HepG2 (cell line): ENCODE results near the gene PARVB. TPM values are rescaled to one million over a fixed set of nuclear protein-coding genes. Genes with fewer than 3 reads are reported as not detected.

Experiments
- ATAC-seq: fragments of 200-7000 bp; cut with Tn5 transposase; 3 replicates; pipeline ENCODE4 v1.9.1; 2020; ENCODE audit warnings: mild to moderate bottlenecking, moderate library complexity
- BruUV-seq: library from RNA; stranded (reverse); fragments of 400-500 nt; replicated peaks from 2 replicates; lab custom pipeline; 2021; lab: Mats Ljungman, UMichigan
- CTCF ChIA-PET: fragments of 300-600 bp; formaldehyde crosslinking; extraction: SDS; loops from one replicate; lab custom pipeline; 2021; ENCODE audit warnings: low total read pairs, inconsistent platforms, low intra/inter-chr PET ratio; lab: Yijun Ruan, JAX
- POLR2A ChIA-PET: fragments of 350-600 bp; sonication (Branson Sonifier 250); formaldehyde crosslinking; loops from one replicate; lab custom pipeline; 2020; ENCODE audit warnings: antibody characterized with exemption, inconsistent platforms; lab: Yijun Ruan, JAX
- DNase-seq: peaks from one replicate; pipeline ENCODE4 v3.0.0-alpha.2; 2015; ENCODE audit warnings: low spot score
- FAIRE-seq: peaks from 3 replicates; lab custom pipeline; 2011; peaks lifted over from hg19 to GRCh38; lab: Jason Lieb, UNC
- H2AFZ ChIP-seq: one replicate; pipeline ENCODE4 v1.6.1; 2011; ENCODE audit warnings: low read length, inconsistent platforms
- H3K27ac ChIP-seq: fragments of 300-600 bp; 3 replicates; pipeline ENCODE4 v1.8.0; 2011; ENCODE audit warnings: mixed run types, mild to moderate bottlenecking, mixed read lengths, low read length, inconsistent platforms; ENCODE audit not compliant: insufficient read depth; ENCODE audit errors: extremely low read length
- H3K27me3 ChIP-seq, 2 experiments: fragments of 200-600 bp in 1 of 2; 2 replicates in 1 of 2; 3 replicates in 1 of 2; pipeline versions ENCODE4 v1.6.0 to v1.8.0; 2011; ENCODE audit warnings: low read length in 2 of 2, mild to moderate bottlenecking in 2 of 2, moderate library complexity in 2 of 2, inconsistent platforms in 1 of 2; ENCODE audit not compliant: insufficient read depth in 2 of 2, control insufficient read depth in 1 of 2
- H3K36me3 ChIP-seq, 2 experiments: fragments of 200-600 bp in 1 of 2; replicated peaks in 1 of 2; 2 replicates in 1 of 2; 3 replicates in 1 of 2; pipeline versions ENCODE4 v1.5.1 to v1.8.0; 2011; ENCODE audit warnings: low read length in 2 of 2, inconsistent platforms in 1 of 2; ENCODE audit not compliant: insufficient read depth in 2 of 2, control insufficient read depth in 1 of 2
- H3K4me1 ChIP-seq: 2 replicates; pipeline ENCODE4 v1.5.1; 2012; ENCODE audit warnings: low read length, inconsistent platforms; ENCODE audit not compliant: insufficient read depth
- H3K4me2 ChIP-seq: 2 replicates; pipeline ENCODE4 v1.6.0; 2011; ENCODE audit warnings: low read depth, low read length, inconsistent platforms
- H3K4me3 ChIP-seq, 3 experiments: fragments of 200-600 bp in 1 of 3; sonication (generic), shearing (Covaris generic) in 1 of 3; replicated peaks in 1 of 3; 2 replicates each; pipeline ENCODE4 v1.5.1; 2011 to 2016; ENCODE audit warnings: low read length in 3 of 3, inconsistent platforms in 2 of 3, low read depth in 2 of 3, mild to moderate bottlenecking in 2 of 3, control low read depth in 1 of 3, mixed read lengths in 1 of 3; ENCODE audit not compliant: insufficient read depth in 1 of 3
- H3K79me2 ChIP-seq: one replicate; pipeline ENCODE4 v1.6.1; 2011; ENCODE audit warnings: low read length, inconsistent platforms; ENCODE audit not compliant: insufficient read depth
- H3K9ac ChIP-seq: 2 replicates; pipeline ENCODE4 v1.6.0; 2011; ENCODE audit warnings: mild to moderate bottlenecking, low read depth, low read length, inconsistent platforms; ENCODE audit not compliant: insufficient read depth
- H3K9me3 ChIP-seq: 2 replicates; pipeline ENCODE4 v1.5.1; 2012; ENCODE audit warnings: mild to moderate bottlenecking, low read length
- H4K20me1 ChIP-seq: 2 replicates; pipeline ENCODE4 v1.6.0; 2011; ENCODE audit warnings: inconsistent platforms, mild to moderate bottlenecking, low read length, moderate library complexity; ENCODE audit not compliant: insufficient read depth
- BCL3 ChIP-seq: sonication (generic); formaldehyde crosslinking; IDR thresholded peaks from 2 replicates; pipeline ENCODE4 v1.5.1; 2020; ENCODE audit warnings: mild to moderate bottlenecking, missing genetic modification reagents, moderate library complexity
- CREM ChIP-seq, 2 experiments: sonication (generic) in 1 of 2; formaldehyde crosslinking in 1 of 2; IDR thresholded peaks; 2 replicates each; pipeline versions ENCODE4 v1.4.0 to v1.6.1; 2016 to 2020; ENCODE audit warnings: antibody characterized with exemption in 1 of 2, mild to moderate bottlenecking in 1 of 2, missing genetic modification reagents in 1 of 2
- GATA4 ChIP-seq: sonication (generic); IDR thresholded peaks from 2 replicates; pipeline ENCODE4 v1.6.1; 2016; ENCODE audit warnings: antibody characterized with exemption, low read depth, borderline replicate concordance
- MIER3 ChIP-seq: IDR thresholded peaks from 2 replicates; pipeline ENCODE4 v1.6.1; 2016; ENCODE audit warnings: missing compliant biosample characterization, borderline replicate concordance
- MTF2 ChIP-seq: sonication (generic); formaldehyde crosslinking; IDR thresholded peaks from 2 replicates; pipeline ENCODE4 v1.5.0; 2020; ENCODE audit warnings: missing genetic modification reagents, borderline replicate concordance
- NR0B2 ChIP-seq: sonication (generic); formaldehyde crosslinking; IDR thresholded peaks from 2 replicates; pipeline ENCODE4 v1.4.0; 2020; ENCODE audit warnings: mild to moderate bottlenecking, missing genetic modification reagents
- ONECUT2 ChIP-seq: sonication (generic); formaldehyde crosslinking; IDR thresholded peaks from 2 replicates; pipeline ENCODE4 v1.4.0; 2020; ENCODE audit warnings: missing genetic modification reagents
- SETDB1 ChIP-seq: sonication (generic); formaldehyde crosslinking; IDR thresholded peaks from 2 replicates; pipeline ENCODE4 v1.5.1; 2020; ENCODE audit warnings: missing genetic modification reagents, mild to moderate bottlenecking, borderline replicate concordance
- TBX2 ChIP-seq: sonication (generic); formaldehyde crosslinking; IDR thresholded peaks from 2 replicates; pipeline ENCODE4 v1.5.0; 2020; ENCODE audit warnings: missing genetic modification reagents, mild to moderate bottlenecking, borderline replicate concordance
- ZNF768 ChIP-seq: sonication (generic); formaldehyde crosslinking; IDR thresholded peaks from 2 replicates; pipeline ENCODE4 v1.4.0; 2020; ENCODE audit warnings: missing genetic modification reagents
- ZNF878 ChIP-seq: sonication (generic); formaldehyde crosslinking; IDR thresholded peaks from 2 replicates; pipeline ENCODE4 v1.8.1; 2023; ENCODE audit warnings: mild to moderate bottlenecking, missing genetic modification reagents, moderate library complexity
- WGBS: methylation state at CpG from one replicate; pipeline ENCODE4 v1.1.6; 2017; ENCODE audit warnings: low lambda C conversion rate; 5-methylcytosine and 5-hydroxymethylcytosine counted together
- in situ Hi-C: cut with HindIII; loops from 2 replicates; pipeline ENCODE4 v1.10.0; 2017; ENCODE audit warnings: low pct_unique_long_range_greater_than_20kb; ENCODE audit not compliant: extremely low pct_ligation_motif_present
- intact Hi-C: fragments of 100-400 bp; cut with micrococcal nuclease; formaldehyde crosslinking; loops from one replicate; pipeline ENCODE4 v1.10.0; 2022; ENCODE audit not compliant: unreplicated experiment
- polyA plus RNA-seq, 8 experiments: library from polyadenylated mRNA; depleted of rRNA in 3 of 8; stranded (reverse) in 7 of 8; unstranded in 1 of 8; fragments of >200 nt; fragmentation: Illumina TruSeq in 4 of 8; extraction: Trizol in 4 of 8; gene quantifications; 2 replicates each; pipeline versions ENCODE4 v1.2.1 to v1.2.3, GENCODE V29; 2011 to 2016; ENCODE audit warnings: low read depth in 4 of 8, missing spikeins in 1 of 8, mixed read lengths in 1 of 8; ENCODE audit not compliant: insufficient read depth in 1 of 8
- total RNA-seq, 5 experiments: library from RNA; depleted of rRNA; stranded (reverse); fragments of >200 nt; fragmentation: Illumina TruSeq; extraction: Trizol; gene quantifications; 2 replicates each; pipeline ENCODE4 v1.2.3, GENCODE V29; 2016; ENCODE audit warnings: low read depth in 1 of 5
- TF ChIP-seq, protein P1 (sequence below): sonication (generic); formaldehyde crosslinking; IDR thresholded peaks from 2 replicates; pipeline ENCODE4 v1.4.0; 2020; ENCODE audit warnings: mild to moderate bottlenecking, missing genetic modification reagents

Gene PARVB
- total and polyA plus RNA-seq, 2 of the 13 experiments (the other 11 are each of a cell fraction or from before 2014, with no cell fraction given), result 0.11 to 0.15 TPM

DNA sequence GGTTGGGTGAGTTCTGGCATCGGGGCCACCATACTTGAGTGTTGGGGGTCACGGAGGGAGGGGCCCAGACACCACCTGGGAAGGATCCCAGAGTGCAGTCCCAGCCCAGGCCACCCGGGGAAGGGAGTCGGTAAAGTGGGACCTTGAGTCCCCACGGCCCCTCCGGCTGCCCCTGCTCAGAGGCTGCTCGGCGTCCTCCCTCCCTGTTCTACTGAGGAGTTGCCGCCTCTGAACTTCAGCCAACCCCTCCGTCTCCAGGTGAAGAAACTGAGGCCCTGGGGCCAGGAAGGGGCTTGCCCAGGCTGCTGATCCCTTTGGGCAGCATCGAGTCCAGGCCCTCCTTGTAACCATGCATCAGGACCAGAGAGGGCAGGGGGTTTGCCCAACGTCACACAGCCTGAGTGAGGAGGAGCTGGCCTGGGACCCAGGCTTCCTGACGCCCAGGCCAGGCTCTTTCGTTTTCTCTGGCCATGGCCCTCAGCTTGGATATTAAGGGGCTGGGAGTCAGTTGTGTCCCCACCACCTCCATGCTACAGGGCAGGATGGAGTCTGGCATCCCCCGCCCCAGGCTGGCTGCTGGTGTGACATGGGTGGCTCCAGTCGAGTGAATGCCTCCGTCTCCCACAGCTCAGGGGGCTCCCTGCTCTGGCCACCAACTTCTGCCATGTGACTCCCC lies 157.9 kb downstream of the PARVB start:
- intact Hi-C loops, result no loop called here
- FAIRE-seq, result no peak
- peaks cover 2 to 59% of the 10 kb centered on the region in 2 experiments; a peak in 4 of 5 replicates for H3K27me3 ChIP-seq
- 43% methylated on average over 5 of the region's 17 CpGs for WGBS
- in situ Hi-C loops, result no loop called here
- H2AFZ ChIP-seq, result no peak overlapping the region
- CTCF ChIA-PET, result no interaction called here
- TF ChIP-seq ZNF768 (CRISPR knock-in tag), result peak; percentile 93
- TF ChIP-seq SETDB1 (CRISPR knock-in tag), result no peak
- no peak for DNase-seq
- H3K9me3 ChIP-seq, result no peaks in the 10 kb centered on the region
- no peaks in the 10 kb centered on the region for H4K20me1 ChIP-seq
- H3K27ac ChIP-seq, result no peak overlapping the region
- no TSS peak for BruUV-seq
- no peaks in the 10 kb centered on the region for H3K36me3 ChIP-seq
- H3K4me3 ChIP-seq, result no peak overlapping the region
- POLR2A ChIA-PET, result no interaction called here
- no peak overlapping the region for H3K4me2 ChIP-seq
- no peaks in the 10 kb centered on the region for H3K79me2 ChIP-seq
- ATAC-seq, result no peak
- no peaks in the 10 kb centered on the region for H3K4me1 ChIP-seq
- no peak overlapping the region for H3K9ac ChIP-seq

GRCh38 chr22:44182588-44183286 lies 158.6 kb downstream of the PARVB start:
- H3K9me3 ChIP-seq, result no peaks in the 10 kb centered on the region
- H3K4me1 ChIP-seq, result no peaks in the 10 kb centered on the region
- DNase-seq (no peak), FAIRE-seq (no peak), ATAC-seq (no peak)
- no peak overlapping the region for H3K4me3 ChIP-seq
- no peaks in the 10 kb centered on the region for H4K20me1 ChIP-seq
- no peaks in the 10 kb centered on the region for H3K79me2 ChIP-seq
- no peaks in the 10 kb centered on the region for H3K36me3 ChIP-seq
- peaks cover 2 to 59% of the 10 kb centered on the region in 2 experiments; a peak in 4 of 5 replicates for H3K27me3 ChIP-seq
- TF ChIP-seq MIER3 (CRISPR knock-in tag) (no peak), MTF2 (CRISPR knock-in tag) (no peak), ONECUT2 (CRISPR knock-in tag) (no peak), CREM (IDR thresholded peaks at IDR 0.05) (no peak), CREM (CRISPR knock-in tag; IDR thresholded peaks at IDR 0.05) (no peak), BCL3 (CRISPR knock-in tag) (no peak), TBX2 (CRISPR knock-in tag) (no peak), ZNF878 (no peak), GATA4 (no peak), NR0B2 (no peak)
- TF ChIP-seq, protein P1, sequence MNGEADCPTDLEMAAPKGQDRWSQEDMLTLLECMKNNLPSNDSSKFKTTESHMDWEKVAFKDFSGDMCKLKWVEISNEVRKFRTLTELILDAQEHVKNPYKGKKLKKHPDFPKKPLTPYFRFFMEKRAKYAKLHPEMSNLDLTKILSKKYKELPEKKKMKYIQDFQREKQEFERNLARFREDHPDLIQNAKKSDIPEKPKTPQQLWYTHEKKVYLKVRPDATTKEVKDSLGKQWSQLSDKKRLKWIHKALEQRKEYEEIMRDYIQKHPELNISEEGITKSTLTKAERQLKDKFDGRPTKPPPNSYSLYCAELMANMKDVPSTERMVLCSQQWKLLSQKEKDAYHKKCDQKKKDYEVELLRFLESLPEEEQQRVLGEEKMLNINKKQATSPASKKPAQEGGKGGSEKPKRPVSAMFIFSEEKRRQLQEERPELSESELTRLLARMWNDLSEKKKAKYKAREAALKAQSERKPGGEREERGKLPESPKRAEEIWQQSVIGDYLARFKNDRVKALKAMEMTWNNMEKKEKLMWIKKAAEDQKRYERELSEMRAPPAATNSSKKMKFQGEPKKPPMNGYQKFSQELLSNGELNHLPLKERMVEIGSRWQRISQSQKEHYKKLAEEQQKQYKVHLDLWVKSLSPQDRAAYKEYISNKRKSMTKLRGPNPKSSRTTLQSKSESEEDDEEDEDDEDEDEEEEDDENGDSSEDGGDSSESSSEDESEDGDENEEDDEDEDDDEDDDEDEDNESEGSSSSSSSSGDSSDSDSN (CRISPR knock-in tag), result no peak
- in situ Hi-C loops, result no loop called here
- intact Hi-C loops, result no loop called here
- H3K27ac ChIP-seq, result no peak overlapping the region
- H3K4me2 ChIP-seq, result no peak overlapping the region
- POLR2A ChIA-PET, result no interaction called here
- no peak overlapping the region for H3K9ac ChIP-seq
- WGBS, result 39% methylated on average over 9 of the region's 17 CpGs
- CTCF ChIA-PET, result no interaction called here
- no peak overlapping the region for H2AFZ ChIP-seq
- no TSS peak for BruUV-seq
